SK-N-SH (cell line): ENCODE results near the gene NUAK2. TPM values are rescaled to one million over a fixed set of nuclear protein-coding genes. Genes with fewer than 3 reads are reported as not detected.

ENCODE experiments used
- CTCF ChIA-PET: fragments of 300-600, 350-600 bp; formaldehyde crosslinking; extraction: SDS; loops from one replicate; lab custom pipeline; 2021; lab: Yijun Ruan, JAX
- POLR2A ChIA-PET: fragments of 350-600 bp; sonication (Branson Sonifier 250); formaldehyde crosslinking; extraction: SDS; loops from one replicate; lab custom pipeline; 2020; ENCODE audit warnings: antibody characterized with exemption, inconsistent platforms; lab: Yijun Ruan, JAX
- DNase-seq: peaks from one replicate; pipeline ENCODE4 v3.0.0; 2012
- H2AFZ ChIP-seq: fragments of 200-600 bp; sonication (generic); 2 replicates; pipeline ENCODE4 v1.8.1; 2016; ENCODE audit warnings: antibody characterized with exemption, mild to moderate bottlenecking, low read depth
- H3F3A ChIP-seq: fragments of 200-600 bp; sonication (generic); replicated peaks from 2 replicates; pipeline ENCODE3; 2016; ENCODE audit warnings: antibody characterized with exemption, mild to moderate bottlenecking; ENCODE audit not compliant: insufficient read depth
- H3K27ac ChIP-seq, 2 experiments: fragments of 200-500 bp in 1 of 2; fragments of 200-600 bp in 1 of 2; sonication (Bioruptor generic) in 1 of 2; sonication (generic), shearing (Covaris generic) in 1 of 2; 2 replicates each; pipeline versions ENCODE4 v1.5.1 to v1.6.1; 2014 to 2016; ENCODE audit warnings: low read depth in 2 of 2, inconsistent platforms in 1 of 2, low read length in 1 of 2, mild to moderate bottlenecking in 1 of 2, mixed read lengths in 1 of 2
- H3K27me3 ChIP-seq: fragments of 200-600 bp; sonication (generic), shearing (Covaris generic); 2 replicates; pipeline ENCODE4 v1.6.1; 2016; ENCODE audit warnings: mixed run types; ENCODE audit not compliant: insufficient read depth
- H3K36me3 ChIP-seq, 2 experiments: fragments of 200-500 bp in 1 of 2; fragments of 200-600 bp in 1 of 2; sonication (Bioruptor generic) in 1 of 2; sonication (generic) in 1 of 2; replicated peaks in 1 of 2; 2 replicates each; pipeline versions ENCODE3 to v1.5.1; 2014 to 2016; ENCODE audit warnings: low read length in 1 of 2, mild to moderate bottlenecking in 1 of 2; ENCODE audit not compliant: insufficient read depth in 2 of 2, control insufficient read depth in 1 of 2
- H3K4me1 ChIP-seq, 2 experiments: fragments of 200-500 bp in 1 of 2; fragments of 200-600 bp in 1 of 2; sonication (Bioruptor generic) in 1 of 2; sonication (generic), shearing (Covaris generic) in 1 of 2; 2 replicates each; pipeline versions ENCODE4 v1.5.1 to v1.6.1; 2014 to 2016; ENCODE audit warnings: low read depth in 1 of 2, low read length in 1 of 2, mixed run types in 1 of 2; ENCODE audit not compliant: insufficient read depth in 2 of 2, control insufficient read depth in 1 of 2
- H3K4me2 ChIP-seq: fragments of 200-600 bp; sonication (generic), shearing (Covaris generic); 2 replicates; pipeline ENCODE4 v1.6.1; 2017; ENCODE audit warnings: mixed run types
- H3K4me3 ChIP-seq, 2 experiments: fragments of 200-500 bp in 1 of 2; fragments of 200-600 bp in 1 of 2; sonication (Bioruptor generic) in 1 of 2; sonication (generic), shearing (Covaris generic) in 1 of 2; 2 replicates each; pipeline versions ENCODE4 v1.5.1 to v1.8.1; 2014 to 2016; ENCODE audit warnings: low read depth in 2 of 2, inconsistent platforms in 1 of 2, low read length in 1 of 2, mild to moderate bottlenecking in 1 of 2, mixed read lengths in 1 of 2, moderate library complexity in 1 of 2
- H3K79me2 ChIP-seq: fragments of 200-600 bp; sonication (generic); 2 replicates; pipeline ENCODE4 v1.8.1; 2017; ENCODE audit warnings: mild to moderate bottlenecking; ENCODE audit not compliant: insufficient read depth
- H3K9ac ChIP-seq: fragments of 200-600 bp; sonication (generic); 2 replicates; pipeline ENCODE4 v1.6.1; 2017; ENCODE audit warnings: mixed run types
- H3K9me2 ChIP-seq: fragments of 200-600 bp; sonication (generic); 2 replicates; pipeline ENCODE4 v1.6.1; 2017; ENCODE audit warnings: mixed run types
- H3K9me3 ChIP-seq: fragments of 200-600 bp; sonication (generic); 2 replicates; pipeline ENCODE4 v1.6.1; 2017; ENCODE audit warnings: mixed run types, mild to moderate bottlenecking, moderate library complexity
- H4K20me1 ChIP-seq: fragments of 200-600 bp; sonication (generic); 2 replicates; pipeline ENCODE4 v1.6.1; 2017; ENCODE audit warnings: mild to moderate bottlenecking, mixed run types; ENCODE audit not compliant: insufficient read depth
- EZH2phosphoT487 ChIP-seq: fragments of 200-600 bp; sonication (generic); IDR thresholded peaks from 2 replicates; pipeline ENCODE4 v1.6.1; 2017; ENCODE audit warnings: low read depth, mixed run types, mild to moderate bottlenecking, antibody characterized with exemption, moderate library complexity, borderline replicate concordance
- FOXJ3 ChIP-seq: sonication (generic); formaldehyde crosslinking; IDR thresholded peaks from 2 replicates; pipeline ENCODE4 v1.5.1; 2020; ENCODE audit warnings: mild to moderate bottlenecking, missing genetic modification reagents
- FOXM1 ChIP-seq: IDR thresholded peaks from 2 replicates; pipeline ENCODE4 v1.4.0; 2012; ENCODE audit warnings: low read depth, mild to moderate bottlenecking
- MEF2A ChIP-seq: IDR thresholded peaks from 2 replicates; pipeline ENCODE4 v1.4.0; 2012; ENCODE audit warnings: low read depth, borderline replicate concordance
- MXI1 ChIP-seq: IDR thresholded peaks from 2 replicates; pipeline ENCODE4 v1.6.1; 2012; ENCODE audit warnings: mild to moderate bottlenecking, low read depth, low read length, improper control_type of control experiment
- NFIC ChIP-seq: IDR thresholded peaks from 2 replicates; pipeline ENCODE4 v1.4.0; 2012; ENCODE audit warnings: borderline replicate concordance
- RAD21 ChIP-seq: IDR thresholded peaks from 2 replicates; pipeline ENCODE4 v1.6.1; 2012; ENCODE audit warnings: mild to moderate bottlenecking, low read length
- RFX5 ChIP-seq: IDR thresholded peaks from 2 replicates; pipeline ENCODE4 v1.6.1; 2012; ENCODE audit warnings: mild to moderate bottlenecking, improper control_type of control experiment, low read length
- RXRA ChIP-seq: IDR thresholded peaks from 2 replicates; pipeline ENCODE4 v1.4.0; 2012; ENCODE audit warnings: low read depth, mild to moderate bottlenecking, borderline replicate concordance
- SMC3 ChIP-seq: IDR thresholded peaks from 2 replicates; pipeline ENCODE4 v1.6.1; 2012; ENCODE audit warnings: low read depth, low read length, improper control_type of control experiment
- TAF1 ChIP-seq: IDR thresholded peaks from 2 replicates; pipeline ENCODE4 v1.6.1; 2012; ENCODE audit warnings: low read depth, mild to moderate bottlenecking, low read length, moderate library complexity, borderline replicate concordance
- USF2 ChIP-seq: fragments of 150-350 bp; IDR thresholded peaks from 2 replicates; pipeline ENCODE4 v1.6.1; 2017; ENCODE audit warnings: antibody characterized with exemption, low read length, low read depth, borderline replicate concordance
- YY1 ChIP-seq: IDR thresholded peaks from 2 replicates; pipeline ENCODE4 v1.4.0; 2012; ENCODE audit warnings: low read depth, mild to moderate bottlenecking
- ZBTB33 ChIP-seq: IDR thresholded peaks from 2 replicates; pipeline ENCODE4 v1.4.0; 2012; ENCODE audit warnings: low read depth, borderline replicate concordance
- WGBS: methylation state at CpG from one replicate; pipeline ENCODE4 v1.1.6; 2017; ENCODE audit warnings: low lambda C conversion rate; 5-methylcytosine and 5-hydroxymethylcytosine counted together
- polyA plus RNA-seq, 3 experiments: library from polyadenylated mRNA; depleted of rRNA; stranded (reverse); fragments of >200 nt; gene quantifications; 2 replicates each; pipeline ENCODE4 v1.2.3, GENCODE V29; 2012

NUAK2 gene
- polyA plus RNA-seq, 1 of the 3 experiments (the other 2 are of a cell fraction): 11.1 TPM

GRCh38 chr1:205340676-205341075, 19.1 kb upstream of the NUAK2 start:
- POLR2A ChIA-PET: no interaction called here

GRCh38 chr1:205339717-205340116, 18.2 kb upstream of the NUAK2 start:
- Histone ChIP-seq H3K4me3 (no peak overlapping the region), H3K27ac (no peak overlapping the region), H3K36me3 (no peaks in the 10 kb centered on the region), H3F3A (no peaks in the 10 kb centered on the region), H3K79me2 (no peaks in the 10 kb centered on the region), H3K9me2 (no peaks in the 10 kb centered on the region), H3K4me2 (no peak overlapping the region), H3K27me3 (peaks cover 11% of the 10 kb centered on the region; the same call in 1 of the 2 replicates), H4K20me1 (no peaks in the 10 kb centered on the region), H3K9ac (no peak overlapping the region), H2AFZ (no peak overlapping the region), H3K4me1 (peaks cover 0 to 7% of the 10 kb centered on the region in 2 experiments; a peak in 1 of 4 replicates), H3K9me3 (no peaks in the 10 kb centered on the region)
- TF ChIP-seq NFIC: no peak
- no peak for TF ChIP-seq FOXM1
- TF ChIP-seq USF2: no peak
- no peak for TF ChIP-seq FOXJ3 (CRISPR knock-in tag)
- TF ChIP-seq TAF1: no peak
- no peak for TF ChIP-seq RFX5
- TF ChIP-seq SMC3: no peak
- no peak for TF ChIP-seq MXI1
- POLR2A ChIA-PET: no interaction called here
- DNase-seq: no peak
- CTCF ChIA-PET: interaction anchor here (0.9 to 3.7 kb wide), 8 partner anchors 9 to 185 kb away, joined by 3 to 22 read pairs (median 6); no protein-coding TSS in a partner anchor
- 96% methylated on average over 4 of the region's 4 CpGs for WGBS

More at GRCh38 chr1:205340676-205341075, 19.1 kb upstream of the NUAK2 start:
- H3K36me3 ChIP-seq: no peaks in the 10 kb centered on the region
- H3K79me2 ChIP-seq: no peaks in the 10 kb centered on the region
- H3K27me3 ChIP-seq: peaks cover 11% of the 10 kb centered on the region; the same call in 1 of the 2 replicates
- no peak overlapping the region for H3K4me3 ChIP-seq
- no peak overlapping the region for H3K4me2 ChIP-seq
- TF ChIP-seq ZBTB33 (no peak), YY1 (no peak), EZH2phosphoT487 (no peak), RAD21 (no peak), FOXJ3 (CRISPR knock-in tag) (no peak), MEF2A (no peak), RXRA (no peak)
- H3F3A ChIP-seq: no peaks in the 10 kb centered on the region
- H3K9me2 ChIP-seq: no peaks in the 10 kb centered on the region
- no peak for DNase-seq
- H3K9ac ChIP-seq: no peak overlapping the region
- no peak overlapping the region for H2AFZ ChIP-seq
- WGBS: 100% methylated on average over 1 of the region's 1 CpG
- no peak overlapping the region for H3K27ac ChIP-seq
- H3K9me3 ChIP-seq: no peaks in the 10 kb centered on the region
- CTCF ChIA-PET: interaction anchor here (0.9 to 3.7 kb wide), 5 partner anchors 13 to 145 kb away, joined by 3 to 22 read pairs (median 15); no protein-coding TSS in a partner anchor
- peaks cover 0 to 7% of the 10 kb centered on the region in 2 experiments; a peak in 1 of 4 replicates for H3K4me1 ChIP-seq
- H4K20me1 ChIP-seq: no peaks in the 10 kb centered on the region
